Measurements from ENCODE around the gene GARRE1.

The GARRE1 gene

DNA sequence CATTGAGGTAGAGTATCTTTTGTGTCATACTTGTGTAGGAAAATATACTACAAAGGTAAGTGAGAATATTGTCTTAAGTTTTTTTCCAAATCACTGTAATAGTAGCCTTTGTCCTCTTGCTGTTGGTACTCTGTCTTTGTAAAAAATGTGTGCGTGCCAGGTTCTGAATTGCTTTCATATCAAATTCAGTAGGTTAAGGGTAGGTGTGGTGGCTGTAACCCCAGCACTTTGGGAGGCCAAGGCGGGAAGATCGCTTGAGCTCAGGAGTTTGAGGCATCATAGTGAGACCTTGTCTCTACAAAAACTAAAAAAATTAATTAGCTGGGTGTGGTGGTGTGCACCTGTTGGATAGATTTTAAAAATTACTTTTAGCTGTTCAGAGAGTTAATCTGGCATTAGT lies 46.6 kb downstream of the GARRE1 start:
- Histone ChIP-seq H3K4me1 (ENCODE audit: control insufficient read depth, low read length) (peaks cover under 1% of the 10 kb centered on the region), H3K4me2 (ENCODE audit: low read length) (no peak overlapping the region), H3F3A (ENCODE audit: control insufficient read depth, insufficient read depth) (no peaks in the 10 kb centered on the region; the same call in 1 of the 2 replicates), H4K20me1 (ENCODE audit: control insufficient read depth, insufficient read depth, low read depth, low read length) (no peaks in the 10 kb centered on the region), H3K27ac (ENCODE audit: low read depth, low read length) (no peak overlapping the region), H3K79me2 (ENCODE audit: control insufficient read depth, low read length) (no peaks in the 10 kb centered on the region; the same call in none of the 2 replicates), H3K9me3 (ENCODE audit: control insufficient read depth, insufficient read depth, low read length) (no peaks in the 10 kb centered on the region), H3K4me3 (ENCODE audit: low read length) (no peak overlapping the region), H3K27me3 (ENCODE audit: control insufficient read depth, low read length) (no peaks in the 10 kb centered on the region), H3K36me3 (ENCODE audit: control insufficient read depth, low read length) (peaks cover 8% of the 10 kb centered on the region; the same call in 1 of the 2 replicates), H3K9me2 (replicated peaks; ENCODE audit: control insufficient read depth, low read length) (no peaks in the 10 kb centered on the region)
- TF ChIP-seq, protein P1, sequence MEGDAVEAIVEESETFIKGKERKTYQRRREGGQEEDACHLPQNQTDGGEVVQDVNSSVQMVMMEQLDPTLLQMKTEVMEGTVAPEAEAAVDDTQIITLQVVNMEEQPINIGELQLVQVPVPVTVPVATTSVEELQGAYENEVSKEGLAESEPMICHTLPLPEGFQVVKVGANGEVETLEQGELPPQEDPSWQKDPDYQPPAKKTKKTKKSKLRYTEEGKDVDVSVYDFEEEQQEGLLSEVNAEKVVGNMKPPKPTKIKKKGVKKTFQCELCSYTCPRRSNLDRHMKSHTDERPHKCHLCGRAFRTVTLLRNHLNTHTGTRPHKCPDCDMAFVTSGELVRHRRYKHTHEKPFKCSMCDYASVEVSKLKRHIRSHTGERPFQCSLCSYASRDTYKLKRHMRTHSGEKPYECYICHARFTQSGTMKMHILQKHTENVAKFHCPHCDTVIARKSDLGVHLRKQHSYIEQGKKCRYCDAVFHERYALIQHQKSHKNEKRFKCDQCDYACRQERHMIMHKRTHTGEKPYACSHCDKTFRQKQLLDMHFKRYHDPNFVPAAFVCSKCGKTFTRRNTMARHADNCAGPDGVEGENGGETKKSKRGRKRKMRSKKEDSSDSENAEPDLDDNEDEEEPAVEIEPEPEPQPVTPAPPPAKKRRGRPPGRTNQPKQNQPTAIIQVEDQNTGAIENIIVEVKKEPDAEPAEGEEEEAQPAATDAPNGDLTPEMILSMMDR (IDR thresholded peaks at IDR 0.05; ENCODE audit: low read depth, low read length, poor library complexity, severe bottlenecking), result no peak
- TF ChIP-seq EZH2phosphoT487 (IDR thresholded peaks at IDR 0.05; ENCODE audit: borderline replicate concordance, low read length), result no peak

Measured in DOHH2 (cell line).